ENCODE data around the gene PLPPR1.

GRCh38 chr9:100999906-101000544, 28.5 kb upstream of the PLPPR1 start:
- TF ChIP-seq CTCF (IDR thresholded peaks at IDR 0.05; ENCODE audit: insufficient read depth, low read length, poor library complexity, severe bottlenecking) = no peak
- TF ChIP-seq EZH2phosphoT487 (conservative IDR thresholded peaks at IDR 0.05; ENCODE audit: low read length) = no peak

Measured in SU-DHL-6 (cell line).